ENCODE measurements around the gene SPTLC1.
A peak's percentile ranks its signal among the peaks of the same experiment; 100 is the strongest.
"Not testable (repeated sequence)": the region's sequence is repeated elsewhere in the genome, so short reads cannot be mapped to it uniquely, and the experiment has no call there.

SPTLC1 gene

GRCh38 chr9:92115071-92115858, at the start of gene SPTLC1:
TSS of gene SPTLC1 (minus strand) at chr9:92115413. CDS start at chr9:92115370, 43 bp downstream.
- DNase-seq (ENCODE audit: low read depth in 4 of 4, low spot score in 1 of 4): peak; percentile 81 to 91 (median 87)

GRCh38 chr9:92164975-92165374, 49.8 kb upstream of the SPTLC1 start:
- no peak for DNase-seq (ENCODE audit: low read depth in 4 of 4, low spot score in 1 of 4)

GRCh38 chr9:92164490-92164889, 49.3 kb upstream of the SPTLC1 start:
- no peak for DNase-seq (ENCODE audit: low read depth in 4 of 4, low spot score in 1 of 4)

GRCh38 chr9:92163276-92163675, 48.1 kb upstream of the SPTLC1 start:
- DNase-seq (ENCODE audit: low read depth in 4 of 4, low spot score in 1 of 4): no peak

- no peak for DNase-seq (ENCODE audit: low read depth in 4 of 4, low spot score in 1 of 4)
Measured at GRCh38 chr9:92160786-92161185, 45.6 kb upstream of the SPTLC1 start.

GRCh38 chr9:92159058-92159457, 43.8 kb upstream of the SPTLC1 start:
- no peak for DNase-seq (ENCODE audit: low read depth in 4 of 4, low spot score in 1 of 4)

GRCh38 chr9:92158097-92158601, 42.9 kb upstream of the SPTLC1 start:
- no peak for DNase-seq (ENCODE audit: low read depth in 4 of 4, low spot score in 1 of 4)

- DNase-seq (ENCODE audit: low read depth in 4 of 4, low spot score in 1 of 4): not testable (repeated sequence)
Measured at GRCh38 chr9:92155736-92156135, 40.5 kb upstream of the SPTLC1 start.

- no peak for DNase-seq (ENCODE audit: low read depth in 4 of 4, low spot score in 1 of 4)
Measured at GRCh38 chr9:92155221-92155620, 40.0 kb upstream of the SPTLC1 start.

- DNase-seq (ENCODE audit: low read depth in 4 of 4, low spot score in 1 of 4): not testable (repeated sequence)
Measured at GRCh38 chr9:92153466-92154415, 38.5 kb upstream of the SPTLC1 start.

- no peak for DNase-seq (ENCODE audit: low read depth in 4 of 4, low spot score in 1 of 4)
Measured at GRCh38 chr9:92151691-92152393, 36.6 kb upstream of the SPTLC1 start.

- DNase-seq (ENCODE audit: low read depth in 4 of 4, low spot score in 1 of 4): not testable (repeated sequence)
Measured at GRCh38 chr9:92150501-92151470, 35.6 kb upstream of the SPTLC1 start.

- no peak for DNase-seq (ENCODE audit: low read depth in 4 of 4, low spot score in 1 of 4)
Measured at GRCh38 chr9:92147852-92148180, 32.6 kb upstream of the SPTLC1 start.

GRCh38 chr9:92147030-92147851, 32.0 kb upstream of the SPTLC1 start:
- DNase-seq (ENCODE audit: low read depth in 4 of 4, low spot score in 1 of 4): no peak

- no peak for DNase-seq (ENCODE audit: low read depth in 4 of 4, low spot score in 1 of 4)
Measured at GRCh38 chr9:92146610-92147009, 31.4 kb upstream of the SPTLC1 start.

GRCh38 chr9:92145784-92146183, 30.6 kb upstream of the SPTLC1 start:
- DNase-seq (ENCODE audit: low read depth in 4 of 4, low spot score in 1 of 4): not testable (repeated sequence)

- DNase-seq (ENCODE audit: low read depth in 4 of 4, low spot score in 1 of 4): no peak
Measured at GRCh38 chr9:92142329-92142728, 27.1 kb upstream of the SPTLC1 start.

GRCh38 chr9:92141144-92142129, 26.2 kb upstream of the SPTLC1 start:
- DNase-seq (ENCODE audit: low read depth in 4 of 4, low spot score in 1 of 4): no peak
